Loucy (cell line): ENCODE results near the gene THAP7.

Experiments
- H2AFZ ChIP-seq: fragments of 200-600 bp; sonication (generic); 2 replicates; pipeline ENCODE4 v1.6.0; 2016; ENCODE audit warnings: antibody characterized with exemption, mild to moderate bottlenecking, low read length, moderate library complexity
- H3F3A ChIP-seq: fragments of 200-600 bp; 2 replicates; pipeline ENCODE4 v1.6.0; 2016; ENCODE audit warnings: antibody characterized with exemption, low read depth, mild to moderate bottlenecking
- H3K27me3 ChIP-seq: fragments of 200-600 bp; sonication (generic); 2 replicates; pipeline ENCODE4 v1.6.1; 2014; ENCODE audit warnings: low read length, mild to moderate bottlenecking; ENCODE audit not compliant: insufficient read depth, poor library complexity, severe bottlenecking
- H3K36me3 ChIP-seq: fragments of 200-600 bp; sonication (generic); 2 replicates; pipeline ENCODE4 v1.6.1; 2016; ENCODE audit warnings: low read length; ENCODE audit not compliant: insufficient read depth
- H3K4me1 ChIP-seq: fragments of 200-600 bp; sonication (generic); 2 replicates; pipeline ENCODE4 v1.5.1; 2014; ENCODE audit warnings: low read length, mild to moderate bottlenecking; ENCODE audit not compliant: insufficient read depth, poor library complexity, severe bottlenecking
- H3K4me2 ChIP-seq: fragments of 200-600 bp; sonication (generic); 2 replicates; pipeline ENCODE4 v1.6.0; 2014; ENCODE audit warnings: antibody characterized with exemption, low read length, low read depth, mild to moderate bottlenecking; ENCODE audit not compliant: poor library complexity, severe bottlenecking
- H3K4me3 ChIP-seq: fragments of 200-600 bp; sonication (generic); 2 replicates; pipeline ENCODE4 v1.5.1; 2014; ENCODE audit warnings: low read length, mild to moderate bottlenecking, mixed read lengths; ENCODE audit not compliant: poor library complexity, severe bottlenecking
- H3K79me2 ChIP-seq: fragments of 200-600 bp; sonication (generic); 2 replicates; pipeline ENCODE4 v1.6.1; 2014; ENCODE audit warnings: low read length; ENCODE audit not compliant: insufficient read depth
- H3K9ac ChIP-seq: fragments of 200-600 bp; sonication (generic); 2 replicates; pipeline ENCODE4 v1.6.0; 2014; ENCODE audit warnings: mild to moderate bottlenecking, low read depth, low read length, moderate library complexity; ENCODE audit not compliant: poor library complexity, severe bottlenecking
- H3K9me2 ChIP-seq: fragments of 200-600 bp; sonication (generic); replicated peaks from 2 replicates; pipeline ENCODE4 v1.6.1; 2016; ENCODE audit warnings: low read depth, low read length, mixed read lengths
- H3K9me3 ChIP-seq: fragments of 200-600 bp; sonication (generic); 2 replicates; pipeline ENCODE4 v1.6.1; 2014; ENCODE audit warnings: mild to moderate bottlenecking, antibody characterized with exemption, low read length, low read depth; ENCODE audit not compliant: insufficient read depth
- H4K20me1 ChIP-seq: fragments of 200-600 bp; sonication (generic); 2 replicates; pipeline ENCODE4 v1.6.0; 2014; ENCODE audit warnings: antibody characterized with exemption, low read length, mild to moderate bottlenecking; ENCODE audit not compliant: insufficient read depth, poor library complexity, severe bottlenecking
- CTCF ChIP-seq: fragments of 200-600 bp; sonication (generic); conservative IDR thresholded peaks from 2 replicates; pipeline ENCODE4 v1.5.1; 2014; ENCODE audit warnings: mild to moderate bottlenecking, antibody characterized with exemption, low read length
- EZH2phosphoT487 ChIP-seq: fragments of 200-600 bp; IDR thresholded peaks from 2 replicates; pipeline ENCODE4 v1.6.1; 2018; ENCODE audit warnings: antibody characterized with exemption, mild to moderate bottlenecking, moderate library complexity, borderline replicate concordance

Gene THAP7

GRCh38 chr22:21014202-21014725, 12.3 kb upstream of the THAP7 start:
- Histone ChIP-seq H3K36me3 (no peaks in the 10 kb centered on the region), H3K27me3 (no peaks in the 10 kb centered on the region), H3F3A (no peaks in the 10 kb centered on the region), H4K20me1 (no peaks in the 10 kb centered on the region), H3K9me3 (no peaks in the 10 kb centered on the region), H2AFZ (no peak overlapping the region), H3K4me2 (peak overlapping the region; percentile 40), H3K4me3 (no peak overlapping the region), H3K9ac (no peak overlapping the region), H3K4me1 (no peaks in the 10 kb centered on the region), H3K79me2 (no peaks in the 10 kb centered on the region), H3K9me2 (no peaks in the 10 kb centered on the region)
- no peak for TF ChIP-seq CTCF

GRCh38 chr22:21013657-21014201, 11.8 kb upstream of the THAP7 start:
- peak overlapping the region; percentile 40 for H3K4me2 ChIP-seq
- H3K79me2 ChIP-seq, result no peaks in the 10 kb centered on the region
- no peaks in the 10 kb centered on the region for H3F3A ChIP-seq
- H3K27me3 ChIP-seq, result no peaks in the 10 kb centered on the region
- H3K36me3 ChIP-seq, result no peaks in the 10 kb centered on the region
- H3K9me3 ChIP-seq, result no peaks in the 10 kb centered on the region
- H2AFZ ChIP-seq, result no peak overlapping the region
- no peaks in the 10 kb centered on the region for H3K4me1 ChIP-seq
- H4K20me1 ChIP-seq, result no peaks in the 10 kb centered on the region
- H3K9ac ChIP-seq, result no peak overlapping the region
- no peaks in the 10 kb centered on the region for H3K9me2 ChIP-seq
- H3K4me3 ChIP-seq, result no peak overlapping the region
- TF ChIP-seq CTCF, result no peak
- no peak for TF ChIP-seq EZH2phosphoT487

GRCh38 chr22:21012446-21013407, 10.8 kb upstream of the THAP7 start:
- Histone ChIP-seq H3K36me3 (no peaks in the 10 kb centered on the region), H3K9me3 (no peaks in the 10 kb centered on the region), H2AFZ (no peak overlapping the region), H3K4me2 (no peak overlapping the region), H3K4me3 (no peak overlapping the region), H3K4me1 (no peaks in the 10 kb centered on the region), H3F3A (no peaks in the 10 kb centered on the region), H3K9me2 (no peaks in the 10 kb centered on the region), H3K79me2 (no peaks in the 10 kb centered on the region), H4K20me1 (no peaks in the 10 kb centered on the region), H3K9ac (no peak overlapping the region), H3K27me3 (no peaks in the 10 kb centered on the region)
- TF ChIP-seq CTCF (no peak), EZH2phosphoT487 (no peak)
